AML-193 (cell line): ENCODE results near the gene OLFML3.

Experiments
- DNase-seq, 2 experiments: peaks; one replicate each; lab custom pipeline; 2025; lab: John Stamatoyannopoulos, UW

OLFML3 gene

GRCh38 chr1:113949007-113949406 is 30.3 kb upstream of the OLFML3 start:
- peak; percentile 5 to 10 for DNase-seq

- no peak for DNase-seq
Measured at GRCh38 chr1:113950908-113951307, 28.4 kb upstream of the OLFML3 start.

DNA sequence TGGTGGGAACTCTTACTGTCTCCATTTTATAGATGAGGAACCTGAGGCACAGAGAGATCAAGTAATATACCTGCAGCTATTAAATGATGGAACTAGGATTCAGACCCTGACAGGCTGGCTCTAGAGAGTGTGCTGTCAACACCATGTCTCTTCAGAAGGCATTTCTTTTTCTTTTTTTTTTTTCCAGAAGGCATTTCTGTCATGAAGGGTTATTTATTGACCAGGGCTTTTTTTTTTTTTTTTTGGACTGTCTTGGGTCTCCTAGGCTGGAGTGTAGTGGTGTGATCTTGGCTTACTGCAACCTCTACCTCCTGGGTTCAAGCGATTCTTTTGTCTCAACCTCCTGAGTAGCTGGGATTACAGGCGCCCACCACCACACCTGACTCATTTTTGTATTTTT is 27.6 kb upstream of the OLFML3 start:
- no peak for DNase-seq

DNA sequence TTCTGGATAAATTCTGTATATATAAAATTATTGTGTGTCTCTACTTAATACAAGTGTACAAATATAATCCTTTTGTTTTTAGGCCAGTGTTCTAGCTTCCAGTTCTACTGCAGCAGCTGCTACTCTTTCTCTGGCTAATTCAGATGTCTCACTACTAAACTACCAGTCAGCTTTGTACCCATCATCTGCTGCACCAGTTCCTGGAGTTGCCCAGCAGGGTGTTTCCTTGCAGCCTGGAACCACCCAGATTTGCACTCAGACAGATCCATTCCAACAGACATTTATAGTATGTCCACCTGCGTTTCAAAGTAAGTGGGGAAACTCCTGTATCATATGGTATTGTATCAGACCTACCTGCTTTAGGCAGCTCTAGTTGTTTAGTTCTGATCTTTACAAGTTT is 21.3 kb upstream of the OLFML3 start:
- DNase-seq: no peak

GRCh38 chr1:113958691-113959090 is 20.6 kb upstream of the OLFML3 start:
- no peak for DNase-seq

DNA sequence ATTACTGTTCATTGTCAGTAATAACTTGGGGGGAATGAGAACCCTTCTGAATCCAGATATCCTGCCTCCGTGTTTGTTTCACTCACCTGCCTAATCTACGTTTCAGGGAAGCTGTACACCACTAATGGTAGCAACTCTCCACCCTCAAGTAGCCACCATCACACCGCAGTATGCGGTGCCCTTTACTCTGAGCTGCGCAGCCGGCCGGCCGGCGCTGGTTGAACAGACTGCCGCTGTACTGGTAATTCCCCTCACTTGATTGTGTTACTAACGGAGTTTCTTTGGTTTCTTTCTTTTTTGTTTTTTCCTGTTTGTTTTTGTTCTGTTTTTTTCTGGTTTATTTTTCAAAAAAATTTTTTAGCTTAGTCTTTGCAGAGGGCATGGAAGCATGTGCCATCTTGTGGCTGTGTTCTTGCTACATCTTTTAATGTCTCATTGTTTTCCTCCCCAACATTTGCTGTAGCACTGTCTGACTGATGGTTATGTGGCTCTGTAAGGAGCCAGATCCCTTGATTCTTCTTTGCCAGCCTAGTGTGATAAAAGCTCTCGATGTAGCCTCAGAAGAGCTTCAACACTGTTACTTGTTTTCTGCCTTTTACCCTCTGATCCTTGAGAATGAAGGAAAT is 15.9 kb upstream of the OLFML3 start:
- DNase-seq: no peak

DNA sequence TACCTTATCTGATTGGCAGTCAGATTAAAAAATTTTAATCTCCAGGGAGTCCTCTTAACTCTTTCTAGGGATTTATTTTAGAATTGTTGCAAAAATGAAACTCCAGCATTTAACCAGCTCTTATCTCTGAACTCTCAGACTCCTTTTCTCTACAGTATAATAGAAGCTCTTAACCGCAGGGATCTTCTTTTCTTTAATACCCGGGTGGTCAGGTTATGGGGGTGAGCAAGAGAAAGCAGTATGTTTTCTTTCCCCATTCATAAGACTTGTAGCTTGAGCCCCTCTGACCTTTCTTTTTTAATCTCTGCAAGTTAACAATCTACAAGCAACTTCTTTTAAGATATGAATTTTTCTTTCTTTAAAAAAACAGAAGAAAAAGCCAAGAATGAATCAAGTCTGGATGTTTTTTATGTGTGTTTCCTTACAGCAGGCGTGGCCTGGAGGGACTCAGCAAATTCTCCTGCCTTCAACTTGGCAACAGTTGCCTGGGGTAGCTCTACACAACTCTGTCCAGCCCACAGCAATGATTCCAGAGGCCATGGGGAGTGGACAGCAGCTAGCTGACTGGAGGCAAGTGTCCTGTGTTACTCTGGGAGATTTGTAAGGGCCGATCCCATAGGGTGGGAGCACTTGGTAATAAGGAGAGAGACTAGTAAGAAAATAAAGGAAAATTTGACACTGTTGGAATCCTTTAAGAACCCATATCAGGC is 13.4 kb upstream of the OLFML3 start:
- DNase-seq: no peak

- no peak for DNase-seq
Measured at GRCh38 chr1:113972954-113973353, 6.3 kb upstream of the OLFML3 start.

DNA sequence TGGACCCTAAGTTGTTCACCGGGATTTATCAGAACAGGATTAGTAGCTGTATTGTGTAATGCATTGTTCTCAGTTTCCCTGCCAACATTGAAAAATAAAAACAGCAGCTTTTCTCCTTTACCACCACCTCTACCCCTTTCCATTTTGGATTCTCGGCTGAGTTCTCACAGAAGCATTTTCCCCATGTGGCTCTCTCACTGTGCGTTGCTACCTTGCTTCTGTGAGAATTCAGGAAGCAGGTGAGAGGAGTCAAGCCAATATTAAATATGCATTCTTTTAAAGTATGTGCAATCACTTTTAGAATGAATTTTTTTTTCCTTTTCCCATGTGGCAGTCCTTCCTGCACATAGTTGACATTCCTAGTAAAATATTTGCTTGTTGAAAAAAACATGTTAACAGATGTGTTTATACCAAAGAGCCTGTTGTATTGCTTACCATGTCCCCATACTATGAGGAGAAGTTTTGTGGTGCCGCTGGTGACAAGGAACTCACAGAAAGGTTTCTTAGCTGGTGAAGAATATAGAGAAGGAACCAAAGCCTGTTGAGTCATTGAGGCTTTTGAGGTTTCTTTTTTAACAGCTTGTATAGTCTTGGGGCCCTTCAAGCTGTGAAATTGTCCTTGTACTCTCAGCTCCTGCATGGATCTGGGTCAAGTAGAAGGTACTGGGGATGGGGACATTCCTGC is 3.9 kb upstream of the OLFML3 start:
- DNase-seq: peak; percentile 87 to 91

GRCh38 chr1:113976609-113977278 is 2.5 kb upstream of the OLFML3 start:
- peak; percentile 50 to 52 for DNase-seq

GRCh38 chr1:113977906-113978305 is 1.4 kb upstream of the OLFML3 start:
- DNase-seq: no peak

GRCh38 chr1:113980110-113980509 is 836 bp downstream of the OLFML3 start:
- no peak for DNase-seq

DNA sequence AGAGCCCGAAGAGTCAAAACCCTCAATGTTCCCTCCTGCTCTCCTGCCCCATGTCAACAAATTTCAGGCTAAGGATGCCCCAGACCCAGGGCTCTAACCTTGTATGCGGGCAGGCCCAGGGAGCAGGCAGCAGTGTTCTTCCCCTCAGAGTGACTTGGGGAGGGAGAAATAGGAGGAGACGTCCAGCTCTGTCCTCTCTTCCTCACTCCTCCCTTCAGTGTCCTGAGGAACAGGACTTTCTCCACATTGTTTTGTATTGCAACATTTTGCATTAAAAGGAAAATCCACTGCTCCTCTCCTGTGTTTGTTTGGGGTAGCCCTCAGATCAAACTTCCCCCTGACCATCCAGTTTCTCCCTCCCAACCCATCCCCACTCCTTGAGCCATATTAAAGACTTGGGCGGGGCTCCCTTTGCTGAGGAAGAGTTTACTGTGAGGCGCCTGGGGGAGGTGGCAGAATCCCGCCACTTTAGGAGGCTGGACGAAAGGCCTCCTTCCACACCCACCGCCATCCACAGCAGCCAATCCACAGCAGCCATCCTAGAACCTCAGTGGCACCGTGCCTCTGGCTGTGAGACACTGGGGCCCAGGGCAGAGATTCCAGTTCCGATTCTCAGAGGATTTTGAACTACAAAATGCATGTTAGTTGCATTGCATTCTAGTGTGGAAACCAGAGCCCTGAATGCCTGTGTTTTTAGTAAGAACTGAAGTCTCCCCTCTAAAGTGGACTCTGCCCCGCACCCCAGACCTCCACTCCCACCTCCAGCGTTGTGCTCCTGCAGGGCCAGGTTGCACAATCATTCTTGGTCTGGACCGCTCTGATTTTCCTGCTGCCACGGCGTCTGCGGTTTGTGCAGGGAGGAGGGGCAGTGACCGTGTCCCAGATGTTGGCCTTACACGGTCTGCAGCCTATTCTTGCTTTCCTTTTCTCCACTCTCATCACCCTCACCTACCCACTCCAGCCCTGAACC is 3.0 kb downstream of the OLFML3 start:
- no peak for DNase-seq

- no peak for DNase-seq
Measured at GRCh38 chr1:113982949-113983348, 3.7 kb downstream of the OLFML3 start.

DNA sequence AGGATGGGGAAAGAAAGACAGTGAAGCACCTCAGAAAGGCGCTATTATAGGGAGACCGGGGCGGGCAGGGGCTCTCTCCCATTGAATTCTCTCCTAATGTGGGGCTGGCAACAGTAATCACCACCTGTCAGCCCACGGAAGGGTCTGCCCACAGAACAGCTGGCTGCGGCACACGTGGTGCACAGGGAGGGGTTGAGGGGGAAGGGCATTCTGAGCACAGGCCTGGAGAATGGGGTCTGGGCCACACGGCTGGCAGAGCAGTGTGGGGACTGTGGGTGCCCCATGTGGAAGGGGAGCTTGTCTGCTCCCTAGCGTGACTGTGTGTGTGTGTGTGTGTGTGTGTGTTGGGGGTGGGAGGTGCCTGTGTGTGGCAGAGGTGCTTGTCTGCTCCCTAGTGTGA is 4.1 kb downstream of the OLFML3 start:
- DNase-seq: no peak

- no peak for DNase-seq
Measured at GRCh38 chr1:113983826-113984225, 4.6 kb downstream of the OLFML3 start.

DNA sequence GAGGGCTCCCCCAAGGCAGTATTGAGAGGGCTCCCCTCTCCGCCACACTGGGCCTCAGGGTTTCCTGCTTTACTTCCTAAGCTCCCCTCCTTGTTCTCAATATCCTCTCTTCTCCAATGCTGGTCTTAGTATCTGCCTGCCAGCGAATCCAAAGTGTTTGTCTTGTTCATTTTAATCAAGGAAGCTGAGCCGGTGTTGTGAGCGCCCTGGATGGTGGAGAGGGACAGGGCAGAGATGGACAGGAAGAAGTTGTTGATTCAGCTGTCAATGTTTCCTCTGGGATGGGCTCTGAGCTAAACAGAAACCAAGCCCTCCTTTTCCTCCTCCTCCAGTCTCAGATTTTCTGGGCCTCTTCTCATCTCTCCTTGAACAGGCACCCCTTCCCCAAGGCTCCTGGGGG is 5.4 kb downstream of the OLFML3 start:
- no peak for DNase-seq

GRCh38 chr1:113986802-113987201 is 7.5 kb downstream of the OLFML3 start:
- no peak for DNase-seq

DNA sequence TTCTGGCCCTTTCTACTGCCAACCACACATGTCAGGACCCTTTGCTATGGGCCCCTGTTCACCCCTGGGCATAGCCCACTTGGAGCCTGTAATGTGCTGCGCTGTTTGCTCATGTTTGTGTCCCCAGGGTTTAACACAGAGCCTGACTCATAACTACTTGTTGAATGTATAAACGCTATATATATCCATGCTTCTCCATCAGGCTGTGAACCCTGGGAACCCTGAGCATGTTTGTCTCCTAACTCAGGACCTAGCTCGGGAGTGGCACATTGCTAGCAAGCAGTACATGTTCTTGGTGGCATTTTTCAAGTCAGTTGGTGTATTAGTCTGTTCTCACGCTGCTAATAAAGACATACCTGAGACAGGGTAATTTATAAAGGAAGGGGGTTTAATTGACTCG is 8.0 kb downstream of the OLFML3 start:
- DNase-seq: no peak

DNA sequence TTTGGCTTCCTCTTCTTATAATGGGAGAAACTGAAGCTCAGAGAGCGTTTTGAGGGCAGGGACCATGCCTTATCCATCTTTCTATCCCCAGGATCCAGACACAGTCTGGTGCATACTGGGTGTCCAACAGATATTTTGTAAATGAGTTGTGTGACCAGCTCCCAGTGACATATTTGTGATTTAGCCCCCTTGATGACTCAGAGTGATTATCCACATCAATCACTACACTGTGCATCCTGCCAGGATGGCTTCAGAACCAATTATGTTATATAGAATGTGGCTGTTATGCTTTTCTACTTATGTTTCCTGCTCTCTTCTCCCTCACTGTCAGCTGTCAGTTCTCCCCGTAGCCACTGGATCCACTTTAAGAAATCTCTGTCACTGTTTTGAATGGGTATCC is 11.3 kb downstream of the OLFML3 start:
- DNase-seq: no peak

- DNase-seq: no peak
Measured at GRCh38 chr1:113990961-113991360, 11.7 kb downstream of the OLFML3 start.
